HCT116 (cell line): Measurements from ENCODE around the gene B3GALT5. TPM values are rescaled to one million over a fixed set of nuclear protein-coding genes. Genes with fewer than 3 reads are reported as not detected.

Source experiments
- ATAC-seq: fragments of 200-7000 bp; cut with Tn5 transposase; 2 replicates; pipeline ENCODE4 v1.9.1; 2020; ENCODE audit warnings: mild to moderate bottlenecking, moderate library complexity
- BruUV-seq: library from RNA; stranded (reverse); fragments of 400-500 nt; replicated peaks from 2 replicates; lab custom pipeline; 2021; lab: Mats Ljungman, UMichigan
- CTCF ChIA-PET: fragments of 300-600 bp; sonication (Branson Sonifier 250); formaldehyde crosslinking; loops from one replicate; lab custom pipeline; 2021; ENCODE audit warnings: antibody characterized with exemption; lab: Charles Lee
- POLR2A ChIA-PET: fragments of 300-600, 350-600 bp; sonication (Branson Sonifier 250); formaldehyde crosslinking; loops from one replicate; lab custom pipeline; 2021; ENCODE audit warnings: antibody characterized with exemption; lab: Charles Lee
- RAD21 ChIA-PET, 2 experiments: fragments of 300-600 bp; sonication (Branson Sonifier 250); formaldehyde crosslinking; loops; one replicate each; lab custom pipeline; 2023; ENCODE audit warnings: low total read pairs in 2 of 2; ENCODE audit not compliant: uncharacterized antibody in 2 of 2, unreplicated experiment in 2 of 2, low non-redundant PET in 1 of 2; lab: Charles Lee
- DNase-seq: peaks from one replicate; pipeline ENCODE4 v3.0.0-alpha.2; 2010; ENCODE audit warnings: low read depth, low spot score
- H2AFZ ChIP-seq: fragments of 200-600 bp; shearing (Covaris generic), sonication (generic); 2 replicates; pipeline ENCODE4 v1.6.1; 2017; ENCODE audit warnings: low read depth, mixed run types, mixed read lengths, antibody characterized with exemption, low read length; ENCODE audit not compliant: poor library complexity, severe bottlenecking
- H3K27ac ChIP-seq: 2 replicates; pipeline ENCODE4 v1.5.1; 2012; ENCODE audit warnings: low read depth, low read length
- H3K27me3 ChIP-seq: fragments of 200-600 bp; sonication (generic); 2 replicates; pipeline ENCODE4 v1.6.1; 2016; ENCODE audit warnings: mixed run types, low read length, mixed read lengths; ENCODE audit not compliant: insufficient read depth
- H3K36me3 ChIP-seq, 2 experiments: fragments of 200-500 bp in 1 of 2; fragments of 200-600 bp in 1 of 2; sonication (Bioruptor generic) in 1 of 2; sonication (generic) in 1 of 2; 2 replicates each; pipeline versions ENCODE4 v1.5.1 to v1.6.1; 2014 to 2016; ENCODE audit warnings: low read length in 2 of 2, inconsistent platforms in 1 of 2, mixed read lengths in 1 of 2, mixed run types in 1 of 2; ENCODE audit not compliant: insufficient read depth in 2 of 2, control insufficient read depth in 1 of 2
- H3K4me1 ChIP-seq, 2 experiments: fragments of 200-600 bp in 1 of 2; sonication (generic) in 1 of 2; 2 replicates each; pipeline versions ENCODE4 v1.5.1 to v1.6.1; 2012 to 2017; ENCODE audit warnings: low read length in 2 of 2, inconsistent platforms in 1 of 2, mild to moderate bottlenecking in 1 of 2, mixed read lengths in 1 of 2, mixed run types in 1 of 2, moderate library complexity in 1 of 2; ENCODE audit not compliant: insufficient read depth in 2 of 2, control insufficient read depth in 1 of 2
- H3K4me2 ChIP-seq: fragments of 200-600 bp; sonication (generic); 2 replicates; pipeline ENCODE4 v1.6.1; 2017; ENCODE audit warnings: mixed run types, low read length, mixed read lengths
- H3K4me3 ChIP-seq, 2 experiments: fragments of 200-600 bp in 1 of 2; sonication (generic) in 1 of 2; replicated peaks in 1 of 2; 2 replicates each; pipeline ENCODE4 v1.5.1; 2011 to 2016; ENCODE audit warnings: low read length in 2 of 2, control low read depth in 1 of 2, low read depth in 1 of 2, mild to moderate bottlenecking in 1 of 2, mixed read lengths in 1 of 2, mixed run types in 1 of 2
- H3K79me2 ChIP-seq: fragments of 200-600 bp; sonication (generic); 2 replicates; pipeline ENCODE4 v1.6.1; 2017; ENCODE audit warnings: mild to moderate bottlenecking, mixed run types, low read length, moderate library complexity, mixed read lengths; ENCODE audit not compliant: insufficient read depth
- H3K9ac ChIP-seq: fragments of 200-600 bp; sonication (generic); 2 replicates; pipeline ENCODE4 v1.6.1; 2016; ENCODE audit warnings: low read length, mixed read lengths
- H3K9me2 ChIP-seq: fragments of 200-600 bp; sonication (generic), shearing (Covaris generic); 2 replicates; pipeline ENCODE4 v1.6.1; 2017; ENCODE audit warnings: mixed run types, mild to moderate bottlenecking, moderate library complexity; ENCODE audit not compliant: insufficient read depth
- H3K9me3 ChIP-seq, 2 experiments: fragments of 200-500 bp in 1 of 2; fragments of 200-600 bp in 1 of 2; sonication (Bioruptor generic) in 1 of 2; sonication (generic) in 1 of 2; 2 replicates each; pipeline ENCODE4 v1.6.1; 2014 to 2017; ENCODE audit warnings: low read length in 2 of 2, mixed read lengths in 2 of 2, inconsistent platforms in 1 of 2, low read depth in 1 of 2, mild to moderate bottlenecking in 1 of 2, mixed run types in 1 of 2, moderate library complexity in 1 of 2; ENCODE audit not compliant: control insufficient read depth in 1 of 2, insufficient read depth in 1 of 2
- H4K20me1 ChIP-seq: fragments of 200-600 bp; sonication (generic), shearing (Covaris generic); 2 replicates; pipeline ENCODE4 v1.6.1; 2017; ENCODE audit warnings: mixed run types, mild to moderate bottlenecking, moderate library complexity; ENCODE audit not compliant: insufficient read depth
- CEBPB ChIP-seq: IDR thresholded peaks from 2 replicates; pipeline ENCODE4 v1.6.1; 2012; ENCODE audit warnings: low read depth
- CTCF ChIP-seq, 3 experiments: fragments of 200-600 bp in 1 of 3; sonication (generic) in 1 of 3; IDR thresholded peaks in 2 of 3; conservative IDR thresholded peaks in 1 of 3; 2 replicates each; pipeline ENCODE4 v1.5.1; 2012 to 2017; ENCODE audit warnings: low read depth in 2 of 3, low read length in 2 of 3, antibody characterized with exemption in 1 of 3, borderline replicate concordance in 1 of 3, control low read depth in 1 of 3, mild to moderate bottlenecking in 1 of 3, mixed read lengths in 1 of 3, mixed run types in 1 of 3, moderate library complexity in 1 of 3; ENCODE audit not compliant: insufficient read depth in 1 of 3
- EGR1 ChIP-seq: IDR thresholded peaks from 2 replicates; pipeline ENCODE4 v1.6.1; 2012; ENCODE audit warnings: low read depth
- EZH2phosphoT487 ChIP-seq: fragments of 200-600 bp; IDR thresholded peaks from 2 replicates; pipeline ENCODE4 v1.6.1; 2018; ENCODE audit warnings: antibody characterized with exemption, borderline replicate concordance
- FOSL1 ChIP-seq: IDR thresholded peaks from 2 replicates; pipeline ENCODE4 v1.6.1; 2012; ENCODE audit warnings: low read depth
- POLR2AphosphoS5 ChIP-seq: IDR thresholded peaks from 2 replicates; pipeline ENCODE4 v1.6.1; 2011; ENCODE audit warnings: mild to moderate bottlenecking, low read depth, low read length, moderate library complexity
- REST ChIP-seq: IDR thresholded peaks from 2 replicates; pipeline ENCODE4 v1.6.1; 2012; ENCODE audit warnings: low read depth
- SP1 ChIP-seq: IDR thresholded peaks from 2 replicates; pipeline ENCODE4 v1.6.1; 2012; ENCODE audit warnings: low read depth
- YY1 ChIP-seq: IDR thresholded peaks from 2 replicates; pipeline ENCODE4 v1.6.1; 2011; ENCODE audit warnings: low read length, low read depth, moderate library complexity, mild to moderate bottlenecking; ENCODE audit not compliant: insufficient replicate concordance; ENCODE audit errors: extremely low read depth
- ZBTB33 ChIP-seq: IDR thresholded peaks from 2 replicates; pipeline ENCODE4 v1.6.1; 2011; ENCODE audit warnings: mild to moderate bottlenecking, low read length, moderate library complexity; ENCODE audit not compliant: insufficient replicate concordance; ENCODE audit errors: extremely low read depth
- ZNF274 ChIP-seq: fragments of 200-500 bp; sonication (Bioruptor generic); IDR thresholded peaks from 2 replicates; pipeline ENCODE4 v1.6.1; 2014; ENCODE audit warnings: mild to moderate bottlenecking, low read depth, low read length, inconsistent platforms
- intact Hi-C: fragments of 100-400 bp; cut with micrococcal nuclease; formaldehyde crosslinking; loops from 2 replicates; pipeline ENCODE4 v1.10.0; 2022
- total RNA-seq: library from RNA; stranded (reverse); gene quantifications from one replicate; pipeline ENCODE4 v1.2.1, GENCODE V29; 2021; ENCODE audit not compliant: unreplicated experiment

Gene B3GALT5
- total RNA-seq, 1 experiment from 2014 or later = 1.2 TPM

- TF ChIP-seq EGR1 (no peak), REST (no peak), ZNF274 (no peak), POLR2AphosphoS5 (no peak), FOSL1 (no peak)
- CTCF ChIA-PET = no interaction called here
- Histone ChIP-seq H3K36me3 (no peaks in the 10 kb centered on the region), H4K20me1 (no peaks in the 10 kb centered on the region), H3K9ac (no peak overlapping the region), H3K4me1 (peaks cover 0 to 9% of the 10 kb centered on the region in 2 experiments; a peak in 2 of 4 replicates), H3K79me2 (no peaks in the 10 kb centered on the region), H2AFZ (no peak overlapping the region), H3K4me3 (no peak overlapping the region), H3K27ac (no peak overlapping the region), H3K27me3 (no peaks in the 10 kb centered on the region), H3K4me2 (no peak overlapping the region), H3K9me3 (no peaks in the 10 kb centered on the region), H3K9me2 (no peaks in the 10 kb centered on the region)
- intact Hi-C loops = loop anchor here (10.0 kb wide), 1 partner anchor 61 kb away; no protein-coding TSS in a partner anchor
- POLR2A ChIA-PET = no interaction called here
- ATAC-seq (no peak), DNase-seq (no peak)
- RAD21 ChIA-PET = no interaction called here
- no TSS peak for BruUV-seq
These were observed 43.5 kb downstream of the B3GALT5 start for GRCh38 chr21:39656209-39656608.

- H3K9me2 ChIP-seq = no peaks in the 10 kb centered on the region
- POLR2A ChIA-PET = no interaction called here
- H3K4me2 ChIP-seq = no peak overlapping the region
- intact Hi-C loops = loop anchor here (10.0 kb wide), 1 partner anchor 62 kb away; no protein-coding TSS in a partner anchor
- RAD21 ChIA-PET = no interaction called here
- no peak overlapping the region for H3K9ac ChIP-seq
- H3K36me3 ChIP-seq = no peaks in the 10 kb centered on the region
- BruUV-seq = no TSS peak
- no peaks in the 10 kb centered on the region for H3K27me3 ChIP-seq
- CTCF ChIA-PET = no interaction called here
- H3K9me3 ChIP-seq = no peaks in the 10 kb centered on the region
- H3K4me1 ChIP-seq = peaks cover 0 to 9% of the 10 kb centered on the region in 2 experiments; a peak in 2 of 4 replicates
- no peaks in the 10 kb centered on the region for H4K20me1 ChIP-seq
- no peak overlapping the region for H3K27ac ChIP-seq
- DNase-seq (no peak), ATAC-seq (no peak)
- H3K4me3 ChIP-seq = no peak overlapping the region
- no peaks in the 10 kb centered on the region for H3K79me2 ChIP-seq
- no peak overlapping the region for H2AFZ ChIP-seq
- no peak for TF ChIP-seq POLR2AphosphoS5
- TF ChIP-seq SP1 = no peak
- TF ChIP-seq CTCF (IDR thresholded peaks at IDR 0.05 in 2 of 3, conservative IDR thresholded peaks at IDR 0.05 in 1 of 3; ENCODE audit: borderline replicate concordance in 1 of 3, insufficient read depth in 1 of 3, low read depth in 2 of 3, low read length in 2 of 3) = no peak
- no peak for TF ChIP-seq EZH2phosphoT487
- TF ChIP-seq ZBTB33 = no peak
- no peak for TF ChIP-seq YY1
- no peak for TF ChIP-seq CEBPB
These were observed 44.5 kb downstream of the B3GALT5 start for GRCh38 chr21:39657091-39657689.
